Hepatocyte (in vitro differentiated cells): ENCODE data around the gene PATL1. TPM values are rescaled to one million over a fixed set of nuclear protein-coding genes. Genes with fewer than 3 reads are reported as not detected.

Experiments
- DNase-seq: peaks from one replicate; pipeline ENCODE4 v3.0.0-alpha.2; 2016; ENCODE audit warnings: low spot score
- H2AFZ ChIP-seq: fragments of 200-600 bp; sonication (generic); 2 replicates; pipeline ENCODE4 v1.6.0; 2016; ENCODE audit warnings: antibody characterized with exemption, mild to moderate bottlenecking
- H3K27ac ChIP-seq: fragments of 200-600 bp; sonication (generic); 2 replicates; pipeline ENCODE4 v1.5.1; 2016; ENCODE audit warnings: mild to moderate bottlenecking
- H3K27me3 ChIP-seq: fragments of 200-600 bp; sonication (generic); 2 replicates; pipeline ENCODE4 v1.6.1; 2016
- H3K36me3 ChIP-seq: fragments of 200-600 bp; sonication (generic); replicated peaks from 2 replicates; pipeline ENCODE4 v1.5.1; 2016; ENCODE audit warnings: low read depth; ENCODE audit not compliant: insufficient read depth
- H3K4me1 ChIP-seq: fragments of 200-600 bp; sonication (generic); 2 replicates; pipeline ENCODE4 v1.5.1; 2016; ENCODE audit warnings: mild to moderate bottlenecking, moderate library complexity; ENCODE audit not compliant: insufficient read depth
- H3K4me2 ChIP-seq: fragments of 200-600 bp; sonication (generic); 2 replicates; pipeline ENCODE4 v1.6.0; 2016
- H3K4me3 ChIP-seq: fragments of 200-600 bp; sonication (generic); 2 replicates; pipeline ENCODE4 v1.5.1; 2016; ENCODE audit warnings: mild to moderate bottlenecking
- H3K79me2 ChIP-seq: fragments of 200-600 bp; sonication (generic); 2 replicates; pipeline ENCODE4 v1.6.0; 2017; ENCODE audit warnings: mild to moderate bottlenecking
- H3K9me2 ChIP-seq: fragments of 200-600 bp; sonication (generic); replicated peaks from 2 replicates; pipeline ENCODE4 v1.6.0; 2017; ENCODE audit warnings: mild to moderate bottlenecking; ENCODE audit not compliant: insufficient read depth
- H3K9me3 ChIP-seq: fragments of 200-600 bp; sonication (generic); 2 replicates; pipeline ENCODE4 v1.5.1; 2016; ENCODE audit warnings: low read depth, mild to moderate bottlenecking
- H4K20me1 ChIP-seq: fragments of 200-600 bp; sonication (generic); 2 replicates; pipeline ENCODE4 v1.6.0; 2016; ENCODE audit warnings: mild to moderate bottlenecking; ENCODE audit not compliant: insufficient read depth, poor library complexity, severe bottlenecking
- CTCF ChIP-seq: fragments of 200-600 bp; sonication (generic); IDR thresholded peaks from 2 replicates; pipeline ENCODE4 v1.5.1; 2016; ENCODE audit warnings: antibody characterized with exemption, mild to moderate bottlenecking; ENCODE audit not compliant: poor library complexity
- EZH2 ChIP-seq: fragments of 200-600 bp; sonication (generic); IDR thresholded peaks from 2 replicates; pipeline ENCODE4 v1.6.1; 2016; ENCODE audit warnings: antibody characterized with exemption, mild to moderate bottlenecking, borderline replicate concordance
- EZH2phosphoT487 ChIP-seq: fragments of 200-600 bp; sonication (generic); IDR thresholded peaks from one replicate; pipeline ENCODE4 v1.6.1; 2018; ENCODE audit warnings: antibody characterized with exemption, mild to moderate bottlenecking, low read depth, moderate library complexity; ENCODE audit not compliant: unreplicated experiment, severe bottlenecking
- WGBS: methylation state at CpG from one replicate; pipeline ENCODE4 v1.1.6; 2016; ENCODE audit warnings: low lambda C conversion rate; ENCODE audit errors: missing lambda C conversion rate; 5-methylcytosine and 5-hydroxymethylcytosine counted together
- polyA plus RNA-seq: library from polyadenylated mRNA; unstranded; fragments of >200 nt; fragmentation: Nextera tagmentation; extraction: Ambion mirVana; gene quantifications from 2 replicates; pipeline ENCODE4 v1.2.1, GENCODE V29; 2016
- total RNA-seq: library from RNA; depleted of rRNA; stranded (reverse); fragments of >200 nt; gene quantifications from 2 replicates; pipeline ENCODE4 v1.2.3, GENCODE V29; 2014

Gene PATL1
- total RNA-seq, result 19.7 and 21.6 TPM in 2 replicates
- 17.1 and 19.9 TPM in 2 replicates for polyA plus RNA-seq

- TF ChIP-seq EZH2 (no peak), EZH2phosphoT487 (no peak), CTCF (no peak)
- Histone ChIP-seq H3K79me2 (peaks cover 57% of the 10 kb centered on the region), H3K9me3 (no peaks in the 10 kb centered on the region), H3K27me3 (no peaks in the 10 kb centered on the region), H3K4me1 (peaks cover 18% of the 10 kb centered on the region), H3K4me3 (peak within 1 kb of the TSS; percentile 86), H3K9me2 (no peaks in the 10 kb centered on the region), H3K27ac (peak within 1 kb of the TSS; percentile 96), H3K4me2 (peak within 1 kb of the TSS; percentile 88), H2AFZ (peak within 1 kb of the TSS; percentile 86), H4K20me1 (peaks cover 9% of the 10 kb centered on the region), H3K36me3 (no peaks in the 10 kb centered on the region)
- peak; percentile 100 for DNase-seq
- WGBS, result 2% methylated on average over 43 of the region's 68 CpGs
Measured at GRCh38 chr11:59668950-59669610, at the start of gene PATL1. PATL1 (minus strand) TSS chr11:59669037; CDS start chr11:59668895, 142 bp downstream.

DNA sequence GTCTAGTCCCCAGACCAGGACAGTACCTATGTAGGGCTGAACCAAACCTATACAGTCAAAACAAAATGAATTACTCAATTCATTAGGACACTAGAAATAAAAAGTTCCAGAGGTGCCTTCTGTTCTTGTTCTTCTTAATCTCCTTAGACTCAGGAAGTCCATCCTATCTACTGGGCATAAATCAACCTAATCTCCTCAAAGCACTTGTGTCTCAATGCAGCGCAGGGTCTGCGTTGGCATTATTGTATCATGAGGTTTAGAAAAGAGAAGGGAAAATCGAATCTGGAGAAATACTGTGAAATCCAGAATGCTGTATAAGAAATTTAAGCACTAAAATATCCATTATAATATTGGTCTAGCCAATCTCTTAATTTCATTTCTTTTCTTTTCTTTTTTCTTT is 47.2 kb upstream of the PATL1 start:
- TF ChIP-seq CTCF, result no peak
- TF ChIP-seq EZH2, result no peak
- TF ChIP-seq EZH2phosphoT487, result no peak
- Histone ChIP-seq H3K4me2 (no peak overlapping the region), H3K9me2 (no peaks in the 10 kb centered on the region), H2AFZ (no peak overlapping the region), H3K27ac (no peak overlapping the region), H3K4me3 (no peak overlapping the region), H3K4me1 (no peaks in the 10 kb centered on the region), H3K79me2 (no peaks in the 10 kb centered on the region), H3K36me3 (no peaks in the 10 kb centered on the region), H4K20me1 (no peaks in the 10 kb centered on the region), H3K27me3 (no peaks in the 10 kb centered on the region), H3K9me3 (no peaks in the 10 kb centered on the region)
- DNase-seq, result no peak
- 44% methylated on average over 3 of the region's 3 CpGs for WGBS

GRCh38 chr11:59713745-59714144 is 44.9 kb upstream of the PATL1 start, which contains the start of gene OR10V1:
OR10V1 (minus strand) TSS chr11:59713845; CDS start chr11:59713845, 0 bp downstream.
- no peaks in the 10 kb centered on the region for H3K9me3 ChIP-seq
- no peaks in the 10 kb centered on the region for H3K36me3 ChIP-seq
- no peak for DNase-seq
- no peaks in the 10 kb centered on the region for H4K20me1 ChIP-seq
- WGBS, result 86% methylated on average over 2 of the region's 2 CpGs
- no peak within 1 kb of the TSS for H3K27ac ChIP-seq
- no peak for TF ChIP-seq CTCF
- TF ChIP-seq EZH2phosphoT487, result no peak
- no peak for TF ChIP-seq EZH2
- no peaks in the 10 kb centered on the region for H3K27me3 ChIP-seq
- no peak within 1 kb of the TSS for H2AFZ ChIP-seq
- no peaks in the 10 kb centered on the region for H3K79me2 ChIP-seq
- no peak within 1 kb of the TSS for H3K4me2 ChIP-seq
- no peak within 1 kb of the TSS for H3K4me3 ChIP-seq
- H3K4me1 ChIP-seq, result no peaks in the 10 kb centered on the region
- no peaks in the 10 kb centered on the region for H3K9me2 ChIP-seq
